ENCODE measurements around the gene BSPRY.

GRCh38 chr9:113363336-113363735 lies 14.0 kb downstream of the BSPRY start:
- TF ChIP-seq POLR2AphosphoS5 (IDR thresholded peaks at IDR 0.05) (no peak), CTCF (IDR thresholded peaks at IDR 0.05) (no peak)

Data from transverse colon (tissue), 4 donors.